ENCODE measurements around the gene TTC34. TPM values are rescaled to one million over a fixed set of nuclear protein-coding genes. Genes with fewer than 3 reads are reported as not detected.

The TTC34 gene
- total and polyA plus RNA-seq, 8 donors = 0.18 to 0.99 (median 0.44) TPM

DNA sequence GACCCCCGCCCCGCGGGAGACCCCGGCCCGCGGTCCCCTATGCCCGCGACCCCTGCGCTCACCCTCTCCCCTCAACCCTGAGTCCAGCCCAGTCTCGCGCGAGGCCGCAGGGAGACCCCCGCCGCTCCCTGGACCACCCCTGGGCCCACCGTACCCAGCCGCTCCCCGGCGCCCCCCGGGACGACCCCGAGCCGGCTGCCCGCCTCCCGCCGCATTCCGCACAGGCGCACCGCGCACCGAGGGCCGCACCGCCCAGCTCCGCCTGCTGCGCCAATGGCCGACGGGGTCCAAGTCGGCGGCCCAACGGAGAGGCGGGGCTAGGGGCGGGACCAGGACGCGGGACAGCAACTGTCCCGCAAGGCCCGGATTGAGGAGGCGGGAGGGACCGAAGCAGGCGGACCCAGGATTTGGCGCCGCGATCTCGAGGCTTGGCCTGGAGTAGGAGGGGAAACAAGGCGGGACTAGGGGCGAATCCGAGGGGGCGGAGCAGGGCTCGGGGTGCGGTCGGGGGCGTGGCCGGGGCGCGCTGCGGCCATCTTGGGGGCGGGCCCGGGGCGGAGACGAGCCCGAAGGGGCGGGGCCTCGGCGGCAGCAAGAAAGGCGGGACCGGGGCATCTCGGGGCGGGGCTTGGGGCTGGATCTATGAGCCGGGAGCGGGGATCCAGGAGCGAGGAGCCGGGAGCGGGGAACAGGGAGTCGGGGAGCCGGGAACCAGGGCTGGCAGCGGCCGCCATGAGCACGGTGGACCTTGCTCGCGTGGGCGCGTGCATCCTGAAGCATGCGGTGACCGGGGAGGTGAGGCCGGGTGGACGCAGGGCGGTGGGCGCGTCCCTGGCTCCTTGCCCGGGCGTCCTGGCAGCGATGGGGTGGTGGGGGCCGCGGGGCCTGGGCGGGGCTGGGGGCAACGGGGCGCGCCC is 215.1 kb downstream of the TTC34 start, which contains the start of gene PRXL2B:
TSS of gene PRXL2B (plus strand) at position 624 of the 917 bp plus-strand sequence. CDS start at position 733, 109 bp downstream.
- peak within 1 kb of the TSS; percentile 59 to 93 (median 78) for H3K4me3 ChIP-seq
- FAIRE-seq (no peak), ATAC-seq (peak; percentile 89 to 94 (median 90)), DNase-seq (peak; percentile 99 to 100 (median 99))
- no peaks in the 10 kb centered on the region for H3K27me3 ChIP-seq
- H3K36me3 ChIP-seq = no peaks in the 10 kb centered on the region
- 1% methylated on average over 76 to 107 of the region's 107 CpGs for WGBS, 2 donors
- TF ChIP-seq, protein P1, sequence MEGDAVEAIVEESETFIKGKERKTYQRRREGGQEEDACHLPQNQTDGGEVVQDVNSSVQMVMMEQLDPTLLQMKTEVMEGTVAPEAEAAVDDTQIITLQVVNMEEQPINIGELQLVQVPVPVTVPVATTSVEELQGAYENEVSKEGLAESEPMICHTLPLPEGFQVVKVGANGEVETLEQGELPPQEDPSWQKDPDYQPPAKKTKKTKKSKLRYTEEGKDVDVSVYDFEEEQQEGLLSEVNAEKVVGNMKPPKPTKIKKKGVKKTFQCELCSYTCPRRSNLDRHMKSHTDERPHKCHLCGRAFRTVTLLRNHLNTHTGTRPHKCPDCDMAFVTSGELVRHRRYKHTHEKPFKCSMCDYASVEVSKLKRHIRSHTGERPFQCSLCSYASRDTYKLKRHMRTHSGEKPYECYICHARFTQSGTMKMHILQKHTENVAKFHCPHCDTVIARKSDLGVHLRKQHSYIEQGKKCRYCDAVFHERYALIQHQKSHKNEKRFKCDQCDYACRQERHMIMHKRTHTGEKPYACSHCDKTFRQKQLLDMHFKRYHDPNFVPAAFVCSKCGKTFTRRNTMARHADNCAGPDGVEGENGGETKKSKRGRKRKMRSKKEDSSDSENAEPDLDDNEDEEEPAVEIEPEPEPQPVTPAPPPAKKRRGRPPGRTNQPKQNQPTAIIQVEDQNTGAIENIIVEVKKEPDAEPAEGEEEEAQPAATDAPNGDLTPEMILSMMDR (IDR thresholded peaks at IDR 0.05) = no peak
- intact Hi-C loops (cut with DNase I) = no loop called here
- peaks cover 0 to 17% (median 13%) of the 10 kb centered on the region in 3 donors for H3K4me1 ChIP-seq
- no peaks in the 10 kb centered on the region for H3K9me3 ChIP-seq
- peak within 1 kb of the TSS; percentile 81 to 98 (median 92) for H3K27ac ChIP-seq

Other genes with a start within 250 kb of the TTC34 start
- gene TNFRSF14, start 245.3 kb downstream of the TTC34 start, total RNA-seq = 10 to 100 TPM; 10.3 to 37.2 (median 19.0) TPM
- 100 to 1,000 TPM; 120 to 124 TPM for gene TNFRSF14, start 245.3 kb downstream of the TTC34 start, polyA plus RNA-seq
- 10 to 100 TPM in 4 of 6 donors, 1 to 10 TPM in 2; 3.3 to 16.4 (median 10.8) TPM for gene PRXL2B, start 214.9 kb downstream of the TTC34 start, total RNA-seq
- 10 to 100 TPM; 12.1 to 13.4 TPM for gene PRXL2B, start 214.9 kb downstream of the TTC34 start, polyA plus RNA-seq
- gene MMEL1, start 168.7 kb downstream of the TTC34 start, total RNA-seq = 1 to 10 TPM in 5 of 6 donors, under 1 TPM in 1; 0.39 to 3.1 (median 2.2) TPM
- gene MMEL1, start 168.7 kb downstream of the TTC34 start, polyA plus RNA-seq = 1 to 10 TPM; 7.6 to 8.7 TPM
- not detected for gene ACTRT2, start 219.8 kb upstream of the TTC34 start, total RNA-seq
- gene ACTRT2, start 219.8 kb upstream of the TTC34 start, polyA plus RNA-seq = not detected

Data from pancreas (tissue), 10 donors.